Mucosa of stomach (tissue), 1 donor: ENCODE data around the gene SLC13A3.

Experiments used
- H3K27me3 ChIP-seq: one replicate; pipeline ENCODE4 v1.7.0; 2013; ENCODE audit warnings: mild to moderate bottlenecking, low read length; ENCODE audit not compliant: control insufficient read depth, insufficient read depth
- H3K36me3 ChIP-seq: one replicate; pipeline ENCODE4 v1.7.0; 2013; ENCODE audit warnings: low read length; ENCODE audit not compliant: control insufficient read depth, insufficient read depth
- H3K4me1 ChIP-seq: one replicate; pipeline ENCODE4 v1.7.0; 2013; ENCODE audit warnings: mild to moderate bottlenecking, low read length; ENCODE audit not compliant: control insufficient read depth, insufficient read depth
- H3K4me3 ChIP-seq: one replicate; pipeline ENCODE4 v1.7.0; 2013; ENCODE audit warnings: low read length
- H3K9ac ChIP-seq: one replicate; pipeline ENCODE4 v1.7.0; 2013; ENCODE audit warnings: mild to moderate bottlenecking, low read length, moderate library complexity
- H3K9me3 ChIP-seq: one replicate; pipeline ENCODE4 v1.7.0; 2013; ENCODE audit warnings: mild to moderate bottlenecking, low read length, moderate library complexity; ENCODE audit not compliant: control insufficient read depth
- donor health status: Pancreatic carcinoma.

Gene SLC13A3

DNA sequence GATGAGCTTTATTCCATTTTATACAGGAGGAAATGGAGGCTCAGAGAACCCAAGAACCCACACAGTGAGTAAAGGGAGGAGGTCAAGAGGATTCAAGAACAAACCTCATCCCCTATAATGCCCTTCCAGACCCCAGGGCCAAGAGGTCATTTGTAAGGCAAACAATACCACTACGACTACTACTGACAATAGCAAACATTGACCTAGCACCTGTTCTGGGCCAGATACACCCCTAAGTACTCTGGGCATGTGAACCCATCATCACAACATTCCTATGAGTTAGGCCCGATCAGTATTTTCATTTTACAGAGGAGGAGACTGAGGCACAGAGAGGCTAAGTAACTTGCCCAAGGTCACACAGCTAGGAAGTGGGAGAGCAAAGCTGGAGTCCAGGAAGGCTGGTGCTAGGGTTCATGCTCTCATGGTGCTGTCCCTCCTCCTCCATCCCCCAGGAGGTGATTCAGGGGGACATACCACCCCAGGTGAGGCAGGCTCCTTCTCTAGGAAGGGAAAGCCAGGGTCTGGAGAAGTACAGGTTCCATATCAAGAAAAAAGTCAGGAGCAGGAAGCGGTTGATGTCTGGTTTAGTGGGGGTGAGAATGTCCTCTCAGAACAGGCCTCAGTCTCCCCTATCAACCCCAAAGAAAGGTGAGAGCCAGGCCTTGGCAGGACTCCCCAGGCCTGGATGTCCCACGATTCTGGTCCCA, 13.7 kb downstream of the SLC13A3 start:
- H3K9ac ChIP-seq = no peak overlapping the region

DNA sequence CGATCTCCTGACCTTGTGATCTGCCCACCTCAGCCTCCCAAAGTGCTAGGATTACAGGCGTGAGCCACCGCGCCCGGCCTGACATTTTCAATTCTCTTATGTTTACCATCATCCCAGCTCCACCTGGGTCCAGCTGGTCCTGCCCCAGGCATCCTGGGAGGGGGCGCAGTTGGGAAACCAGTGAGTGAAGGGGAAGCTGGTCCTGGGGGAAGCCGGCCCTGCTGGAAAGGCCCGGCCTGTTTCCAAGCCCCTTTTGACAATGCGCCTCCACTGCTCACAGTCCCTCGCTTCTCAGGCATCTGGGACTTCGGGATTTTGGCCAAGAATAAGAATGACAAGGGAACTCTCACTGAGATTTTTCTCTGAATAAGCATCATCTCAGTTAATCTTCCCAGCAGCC, 14.2 kb downstream of the SLC13A3 start:
- Histone ChIP-seq H3K9ac (no peak overlapping the region), H3K4me1 (peaks cover 1% of the 10 kb centered on the region), H3K9me3 (no peaks in the 10 kb centered on the region), H3K36me3 (no peaks in the 10 kb centered on the region), H3K4me3 (no peak overlapping the region), H3K27me3 (peaks cover 3% of the 10 kb centered on the region)

More for the DNA sequence above, 13.7 kb downstream of the SLC13A3 start:
- Histone ChIP-seq H3K9me3 (no peaks in the 10 kb centered on the region), H3K36me3 (no peaks in the 10 kb centered on the region), H3K4me3 (no peak overlapping the region), H3K4me1 (no peaks in the 10 kb centered on the region), H3K27me3 (peaks cover 3% of the 10 kb centered on the region)

DNA sequence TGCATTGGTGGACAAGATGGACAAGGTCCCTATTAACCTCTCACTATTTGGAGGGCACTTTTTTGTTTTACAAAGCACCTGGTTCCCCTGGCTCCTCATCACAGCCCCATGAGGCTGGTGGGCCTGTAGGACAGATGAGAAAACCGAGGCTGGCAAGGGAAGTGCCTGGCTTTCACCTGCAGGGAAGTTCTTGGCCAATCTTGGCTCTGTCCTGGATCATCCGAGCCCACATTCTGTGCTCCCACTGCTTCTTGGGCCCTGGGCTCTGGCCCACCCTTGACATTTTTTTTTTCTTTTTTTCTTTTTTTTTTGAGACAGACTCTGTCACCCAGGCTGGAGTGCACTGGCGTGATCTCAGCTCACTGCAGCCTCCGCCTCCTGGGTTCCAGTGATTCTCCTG, 14.7 kb downstream of the SLC13A3 start:
- peaks cover 3% of the 10 kb centered on the region for H3K27me3 ChIP-seq

GRCh38 chr20:46635514-46636136, 15.6 kb downstream of the SLC13A3 start:
- Histone ChIP-seq H3K9ac (no peak overlapping the region), H3K4me1 (peaks cover 12% of the 10 kb centered on the region), H3K27me3 (peaks cover 3% of the 10 kb centered on the region), H3K36me3 (no peaks in the 10 kb centered on the region), H3K4me3 (no peak overlapping the region), H3K9me3 (no peaks in the 10 kb centered on the region)

More for the DNA sequence above, 14.7 kb downstream of the SLC13A3 start:
- no peak overlapping the region for H3K4me3 ChIP-seq
- no peak overlapping the region for H3K9ac ChIP-seq
- no peaks in the 10 kb centered on the region for H3K9me3 ChIP-seq
- H3K4me1 ChIP-seq = peaks cover 6% of the 10 kb centered on the region
- H3K36me3 ChIP-seq = no peaks in the 10 kb centered on the region

DNA sequence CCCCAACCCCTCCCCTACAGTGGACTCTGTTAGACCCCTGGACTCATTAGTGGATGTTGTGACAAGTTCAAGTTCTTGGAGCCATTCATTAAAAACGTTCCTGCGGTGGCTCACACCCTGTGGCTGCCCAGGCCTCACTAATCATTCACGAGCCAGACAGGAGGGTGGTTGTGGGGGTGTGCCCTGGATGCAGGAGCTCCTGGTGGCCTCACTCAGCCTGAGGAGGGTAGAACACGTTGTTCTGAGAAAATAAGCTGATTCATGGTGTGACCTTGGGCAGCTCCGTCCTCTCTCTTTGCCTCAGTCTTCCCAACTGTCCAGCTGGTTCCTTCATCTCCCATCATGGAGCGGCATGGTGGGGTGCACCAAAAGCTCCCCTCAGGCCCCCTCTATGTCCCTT, 16.7 kb downstream of the SLC13A3 start:
- Histone ChIP-seq H3K27me3 (no peaks in the 10 kb centered on the region), H3K36me3 (no peaks in the 10 kb centered on the region), H3K4me3 (no peak overlapping the region), H3K9ac (no peak overlapping the region), H3K4me1 (peaks cover 12% of the 10 kb centered on the region), H3K9me3 (no peaks in the 10 kb centered on the region)

GRCh38 chr20:46631874-46632446, 19.3 kb downstream of the SLC13A3 start:
- Histone ChIP-seq H3K4me1 (peaks cover 12% of the 10 kb centered on the region), H3K36me3 (no peaks in the 10 kb centered on the region), H3K27me3 (no peaks in the 10 kb centered on the region), H3K9me3 (no peaks in the 10 kb centered on the region), H3K4me3 (no peak overlapping the region), H3K9ac (no peak overlapping the region)

DNA sequence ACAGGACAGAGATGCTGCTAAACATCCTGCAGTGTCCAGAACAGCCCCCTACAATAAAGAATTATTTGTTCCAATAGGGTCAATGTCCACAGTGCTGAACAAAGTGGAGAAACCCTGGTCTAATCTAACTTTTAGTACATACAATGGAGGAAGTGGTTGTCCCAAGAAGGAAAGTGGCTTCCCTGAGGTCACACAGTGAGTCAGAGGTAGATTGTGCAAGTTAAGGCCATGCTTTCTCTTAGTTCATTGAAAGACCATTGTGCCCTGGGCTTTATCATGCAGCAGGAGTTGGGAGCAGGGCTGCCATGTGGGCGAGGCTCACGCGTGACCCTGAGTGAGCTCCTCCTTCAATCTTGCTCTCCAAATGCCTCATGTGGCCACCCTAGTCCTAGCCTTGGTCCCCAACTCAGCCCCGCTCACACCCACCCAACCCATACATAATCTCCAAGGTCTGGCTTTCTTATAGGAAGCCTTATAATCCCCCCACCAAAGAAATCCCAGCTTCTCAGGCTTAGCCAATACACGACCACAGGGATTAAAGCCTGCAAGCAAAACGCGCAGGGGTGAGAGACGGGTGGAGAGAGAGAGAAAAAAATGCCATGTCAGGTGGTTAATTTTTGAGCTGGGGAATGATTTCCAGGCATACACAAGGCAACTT, 19.9 kb downstream of the SLC13A3 start:
- H3K4me3 ChIP-seq = no peak overlapping the region
- H3K27me3 ChIP-seq = no peaks in the 10 kb centered on the region
- no peak overlapping the region for H3K9ac ChIP-seq
- H3K9me3 ChIP-seq = no peaks in the 10 kb centered on the region
- peaks cover 12% of the 10 kb centered on the region for H3K4me1 ChIP-seq
- H3K36me3 ChIP-seq = no peaks in the 10 kb centered on the region

DNA sequence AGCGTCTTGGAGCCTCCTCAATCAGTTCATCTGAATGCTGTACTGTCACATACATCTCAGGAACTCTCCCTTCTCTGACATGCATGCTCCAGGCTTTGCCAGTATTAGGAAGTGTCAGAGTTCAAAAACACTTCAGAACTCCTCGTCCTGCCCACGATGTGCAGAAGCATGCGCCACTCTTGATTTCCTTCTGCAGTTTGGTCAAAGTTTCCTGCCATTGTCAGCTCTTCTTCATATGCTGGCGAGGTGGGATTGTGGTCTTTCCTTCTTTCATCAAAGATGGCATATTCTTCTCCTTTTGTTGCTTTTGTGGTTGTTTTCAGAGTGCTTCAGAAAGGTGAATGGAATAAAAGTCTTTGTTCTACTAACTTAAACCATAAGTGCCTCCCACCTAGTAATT, 21.0 kb downstream of the SLC13A3 start:
- H3K36me3 ChIP-seq = no peaks in the 10 kb centered on the region
- peaks cover 12% of the 10 kb centered on the region for H3K4me1 ChIP-seq
- no peak overlapping the region for H3K9ac ChIP-seq
- H3K9me3 ChIP-seq = no peaks in the 10 kb centered on the region
- no peak overlapping the region for H3K4me3 ChIP-seq
- no peaks in the 10 kb centered on the region for H3K27me3 ChIP-seq

DNA sequence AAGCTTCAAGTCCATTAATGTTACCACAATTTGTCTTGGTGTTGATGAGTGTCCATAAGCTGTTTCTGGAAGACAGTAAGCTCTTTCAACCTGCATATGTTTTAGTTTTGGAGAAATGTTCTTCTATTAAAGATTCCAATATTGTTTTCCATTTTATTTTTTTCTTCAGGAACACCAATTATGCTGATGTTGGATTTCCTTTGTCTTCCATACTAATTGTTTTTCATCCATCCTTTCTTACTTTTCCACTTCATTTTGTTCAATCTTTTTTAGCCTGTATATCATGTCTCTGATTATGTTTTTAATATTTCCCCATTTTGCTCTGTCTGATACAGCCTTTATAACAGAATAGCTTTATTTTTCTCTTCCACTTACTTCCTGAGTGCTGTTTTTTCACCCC, 21.9 kb downstream of the SLC13A3 start:
- H3K4me3 ChIP-seq = no peak overlapping the region
- H3K36me3 ChIP-seq = no peaks in the 10 kb centered on the region
- no peak overlapping the region for H3K9ac ChIP-seq
- peaks cover 12% of the 10 kb centered on the region for H3K4me1 ChIP-seq
- H3K9me3 ChIP-seq = no peaks in the 10 kb centered on the region
- H3K27me3 ChIP-seq = no peaks in the 10 kb centered on the region

GRCh38 chr20:46627234-46627633, 24.0 kb downstream of the SLC13A3 start:
- H3K36me3 ChIP-seq = no peaks in the 10 kb centered on the region
- H3K4me1 ChIP-seq = peaks cover 12% of the 10 kb centered on the region
- no peaks in the 10 kb centered on the region for H3K9me3 ChIP-seq
- no peak overlapping the region for H3K9ac ChIP-seq
- H3K4me3 ChIP-seq = no peak overlapping the region
- H3K27me3 ChIP-seq = no peaks in the 10 kb centered on the region

- H3K27me3 ChIP-seq = no peaks in the 10 kb centered on the region
- H3K9ac ChIP-seq = no peak overlapping the region
- H3K4me3 ChIP-seq = no peak overlapping the region
- no peaks in the 10 kb centered on the region for H3K9me3 ChIP-seq
- peaks cover 8% of the 10 kb centered on the region for H3K4me1 ChIP-seq
- no peaks in the 10 kb centered on the region for H3K36me3 ChIP-seq
Measured at GRCh38 chr20:46626758-46627157, 24.5 kb downstream of the SLC13A3 start.

DNA sequence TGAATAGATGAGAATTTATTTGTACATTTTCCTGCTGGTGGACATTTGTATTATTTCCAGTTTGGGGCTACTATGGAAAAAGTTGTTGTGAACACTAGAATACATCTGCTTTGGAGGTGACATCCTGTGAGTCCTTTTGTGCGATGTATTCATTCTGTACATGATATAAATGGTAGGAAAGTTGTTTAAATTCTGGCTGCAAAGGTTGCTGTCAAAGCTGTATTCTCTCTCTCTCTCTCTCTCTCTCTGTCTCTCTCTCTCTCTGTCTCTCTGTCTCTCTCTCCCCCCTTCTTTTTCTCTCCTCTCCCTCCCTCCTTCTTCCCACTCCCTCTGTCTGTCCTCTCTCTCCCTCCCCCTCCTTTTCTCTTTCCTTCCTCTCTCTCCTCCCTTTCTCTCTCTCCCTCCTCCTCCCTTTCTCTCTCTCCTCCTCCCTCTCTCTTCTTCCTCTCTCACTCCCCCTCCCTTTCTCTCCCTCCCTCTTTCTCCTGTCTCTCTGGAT, 25.3 kb downstream of the SLC13A3 start:
- H3K27me3 ChIP-seq = no peaks in the 10 kb centered on the region
- H3K4me1 ChIP-seq = peaks cover under 1% of the 10 kb centered on the region
- no peaks in the 10 kb centered on the region for H3K9me3 ChIP-seq
- H3K36me3 ChIP-seq = no peaks in the 10 kb centered on the region
- H3K9ac ChIP-seq = no peak overlapping the region
- H3K4me3 ChIP-seq = no peak overlapping the region
